GM21723 (cell line): ENCODE results near the gene LPCAT1.

Experiments used
- ATAC-seq: cut with Tn5 transposase; IDR thresholded peaks from one replicate; pipeline ENCODE4 v1.9.1; 2021; ENCODE audit warnings: mild to moderate bottlenecking, moderate library complexity; ENCODE audit not compliant: unreplicated experiment

Gene LPCAT1

DNA sequence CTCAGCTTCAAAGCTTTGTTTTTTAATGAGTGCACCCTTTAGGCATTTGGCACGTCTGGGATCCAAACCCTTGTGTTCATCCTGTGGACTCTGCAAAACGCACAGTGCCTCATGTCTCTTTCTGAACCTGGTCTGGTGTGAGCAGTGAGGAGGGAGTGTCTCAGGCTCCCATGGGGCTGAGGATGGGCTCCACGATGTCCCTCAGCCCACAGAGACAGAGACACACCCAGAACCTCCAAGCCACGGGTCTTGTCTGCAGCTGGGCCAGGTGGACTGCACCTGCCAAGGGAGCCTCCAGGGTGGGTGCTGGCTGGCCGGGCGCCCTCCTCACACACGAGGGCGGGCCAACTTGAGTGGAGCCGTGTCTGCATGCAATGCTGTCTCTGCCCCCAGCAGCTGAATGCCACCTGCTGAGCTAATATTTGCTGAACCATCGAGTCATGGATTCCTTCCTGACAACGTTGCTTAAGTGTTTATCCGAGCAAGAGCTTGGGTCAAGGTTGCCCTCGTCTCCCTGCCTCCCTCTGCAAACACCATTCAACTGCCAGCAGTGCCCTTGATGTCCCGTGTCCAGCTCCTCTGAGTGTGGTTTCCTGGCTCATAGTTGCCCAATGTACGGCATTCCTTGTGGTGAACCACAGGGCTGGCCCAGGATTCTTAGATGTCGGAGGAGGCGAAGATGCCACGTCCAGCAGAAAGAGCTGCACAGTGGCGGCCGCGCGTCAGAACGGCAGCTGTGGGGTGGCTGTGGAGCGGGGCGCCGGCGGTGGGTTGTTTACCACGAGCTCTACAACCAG, 31.4 kb upstream of the LPCAT1 start:
- ATAC-seq, result no peak

DNA sequence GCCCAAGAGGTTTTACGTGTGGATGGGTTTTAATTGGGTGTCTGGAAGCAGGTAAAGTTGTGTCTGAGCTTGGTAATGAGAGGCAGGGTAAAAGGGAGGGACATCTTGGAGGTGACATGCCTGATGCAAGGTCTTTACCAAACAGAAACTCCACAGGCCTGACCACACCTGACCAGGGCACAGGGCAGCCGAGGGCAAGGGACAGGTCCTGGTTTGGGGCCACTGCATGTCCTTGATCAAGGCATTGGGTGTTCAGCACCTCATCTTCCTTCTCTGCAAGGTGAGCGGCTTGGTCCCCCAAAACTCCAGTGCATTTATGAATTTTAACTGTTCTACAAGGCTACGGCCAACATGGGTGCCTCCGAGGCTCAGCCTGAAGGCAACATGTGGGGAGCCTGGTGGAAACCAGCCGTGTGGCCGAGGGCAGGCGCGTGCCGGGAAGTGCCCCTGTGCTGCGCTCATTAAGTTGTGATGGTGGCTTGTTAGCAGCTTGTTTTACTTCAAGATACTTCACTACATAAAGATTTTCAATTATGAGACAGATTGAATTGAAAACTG, 30.7 kb upstream of the LPCAT1 start:
- no peak for ATAC-seq

DNA sequence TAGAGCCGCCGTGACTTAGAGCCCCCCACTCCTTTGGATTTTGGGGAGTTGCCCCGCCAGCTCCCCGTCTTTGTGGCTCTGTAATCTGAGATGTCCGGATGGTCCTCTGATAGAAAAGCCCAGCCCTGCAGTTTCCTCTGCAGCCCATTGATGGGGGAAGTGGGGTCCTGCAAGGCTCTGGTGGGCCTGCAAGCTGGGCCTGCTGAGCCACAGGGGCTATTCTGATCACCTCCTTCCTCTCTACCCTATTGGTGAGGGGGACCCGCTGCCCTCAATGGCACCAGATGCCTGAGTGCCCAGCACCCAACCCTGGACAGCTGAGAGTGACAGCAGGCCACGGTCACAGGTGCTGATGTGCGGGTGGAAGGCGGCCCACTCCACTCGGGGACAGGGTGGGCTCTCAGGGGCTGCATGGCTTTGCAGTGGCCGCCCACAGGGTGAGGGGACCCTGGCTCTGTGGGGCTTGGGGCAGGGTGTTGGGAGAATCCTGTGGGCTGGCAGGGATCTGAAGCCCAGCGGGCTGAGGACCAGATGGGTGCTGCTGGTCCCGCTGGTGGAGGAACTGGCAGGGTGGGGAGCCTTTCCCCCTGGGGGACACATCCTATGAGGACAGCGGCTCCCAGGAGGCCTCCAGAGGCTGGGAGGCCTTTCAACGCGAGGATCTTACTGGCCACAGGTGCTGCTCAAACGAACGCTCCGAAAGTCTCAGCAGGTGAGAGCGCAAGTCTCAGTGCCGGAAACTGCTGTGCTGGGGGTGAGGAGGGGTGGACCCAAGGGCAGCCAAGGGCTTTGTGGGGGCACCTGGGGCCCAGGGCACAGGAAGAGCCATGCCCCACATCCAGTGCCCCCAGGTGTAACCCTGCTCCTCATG, 30.0 kb upstream of the LPCAT1 start:
- ATAC-seq, result no peak

DNA sequence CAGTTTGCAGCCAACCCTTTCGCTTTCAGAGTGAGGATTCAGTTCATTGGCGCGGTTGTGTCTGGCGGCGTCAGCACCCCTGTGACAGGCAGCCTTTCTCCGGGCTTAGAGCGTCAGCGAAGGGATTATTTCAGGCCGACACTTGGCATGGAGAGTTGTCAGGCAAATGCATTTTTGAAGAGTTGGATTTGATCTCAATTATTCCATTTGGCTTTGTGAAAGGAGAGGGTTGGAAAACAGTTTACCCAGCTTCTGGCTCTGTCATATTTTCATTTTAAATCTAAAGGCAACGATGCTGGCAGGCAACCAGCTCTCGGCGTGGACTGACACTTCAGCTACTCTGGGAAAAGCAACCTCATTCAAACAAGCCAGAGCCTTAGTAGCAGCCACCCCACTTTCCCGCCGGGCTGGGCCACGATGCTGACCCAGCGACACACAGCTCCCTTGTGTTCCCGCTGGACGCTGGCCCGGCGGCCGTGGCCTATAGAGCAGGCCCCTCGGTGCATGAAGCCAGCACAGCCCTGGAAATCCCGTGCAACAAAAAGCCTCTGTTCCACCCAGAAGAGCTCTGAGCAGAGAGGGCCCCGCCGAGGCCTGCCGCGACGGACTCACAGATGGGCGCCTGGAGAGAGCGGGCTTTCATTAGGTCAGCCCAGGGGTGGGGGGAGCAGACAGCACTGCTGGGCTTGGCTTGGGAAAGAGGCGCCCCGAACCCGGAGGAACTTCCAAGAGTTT, 28.9 kb upstream of the LPCAT1 start:
- ATAC-seq, result no peak

DNA sequence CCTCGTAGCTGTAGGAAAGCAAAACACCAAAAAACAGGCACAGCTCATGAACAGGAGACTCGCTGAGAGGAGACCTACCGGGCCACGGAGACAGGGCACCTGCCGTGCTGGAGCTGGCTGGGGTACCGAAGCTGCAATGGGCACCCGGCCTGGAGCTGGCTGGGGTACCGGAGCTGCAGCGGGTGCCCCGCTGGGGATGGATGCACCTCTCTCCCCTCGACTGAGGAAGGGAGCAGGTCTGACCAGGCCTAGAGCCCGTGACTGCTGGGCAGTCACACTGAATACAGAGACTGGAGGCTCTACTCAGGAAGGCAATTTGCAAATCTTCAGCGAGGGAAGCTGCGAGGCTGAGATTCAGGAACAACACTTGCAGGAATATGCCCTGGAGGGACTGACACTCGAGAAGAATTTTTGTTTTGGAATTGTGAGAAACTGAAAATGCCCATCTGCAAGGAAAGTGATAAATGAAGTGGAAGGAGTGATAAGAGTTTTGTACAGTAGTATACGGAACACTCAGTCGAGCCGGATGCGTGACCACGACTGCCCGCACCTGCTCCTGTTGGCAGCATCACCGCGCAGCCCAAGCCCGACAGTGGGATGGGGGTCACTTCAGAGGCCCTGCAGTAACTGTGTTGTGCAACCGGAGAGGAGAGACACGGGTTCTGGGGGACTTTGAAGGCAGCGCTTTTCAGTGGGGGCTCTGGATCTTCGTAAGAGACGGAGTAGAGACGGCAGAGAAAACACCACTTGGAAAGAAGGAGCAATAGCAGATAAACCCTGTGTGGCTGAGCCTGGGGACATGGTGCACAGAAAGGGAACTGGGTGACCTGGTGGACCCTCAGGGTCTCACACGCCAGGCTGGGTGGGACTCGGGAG, 27.9 kb upstream of the LPCAT1 start:
- no peak for ATAC-seq

DNA sequence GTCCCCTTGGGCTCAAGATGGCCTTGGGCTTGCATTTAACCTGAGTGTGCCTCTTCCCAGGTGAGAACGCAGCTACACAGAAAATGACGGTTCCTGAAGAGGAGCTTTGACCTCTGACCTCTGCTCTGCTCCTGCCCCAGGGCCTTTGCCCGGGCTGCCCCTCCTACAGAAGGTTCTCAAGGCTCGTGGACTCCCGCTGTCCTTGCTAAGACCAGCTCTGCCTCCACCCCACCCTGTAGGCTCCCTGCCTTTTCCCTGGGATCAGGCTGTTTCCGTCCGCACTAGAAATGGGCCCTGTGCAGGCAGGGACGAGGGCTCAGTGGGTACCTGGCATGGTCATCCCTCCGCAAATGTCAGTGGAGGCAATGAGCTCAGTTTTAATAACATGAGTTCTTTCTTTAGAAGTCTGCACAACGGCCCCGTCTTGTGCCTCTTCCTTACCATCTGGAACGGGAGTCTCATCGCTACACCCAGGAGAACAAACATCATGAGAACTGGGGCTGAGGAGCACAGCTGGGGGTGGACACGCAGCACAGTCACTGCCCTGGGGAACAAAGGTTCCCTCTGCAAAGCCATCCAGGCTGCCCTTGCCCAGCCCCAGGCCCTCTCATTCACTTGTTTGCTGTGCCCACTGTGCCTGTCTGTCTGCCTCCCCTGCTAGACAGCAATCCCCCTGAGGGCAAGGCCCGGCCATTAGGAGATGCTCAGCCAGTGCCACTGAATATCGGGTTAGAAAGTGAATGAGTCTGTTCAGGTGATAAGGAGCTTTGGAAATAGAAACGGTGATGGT, 26.7 kb upstream of the LPCAT1 start:
- no peak for ATAC-seq

DNA sequence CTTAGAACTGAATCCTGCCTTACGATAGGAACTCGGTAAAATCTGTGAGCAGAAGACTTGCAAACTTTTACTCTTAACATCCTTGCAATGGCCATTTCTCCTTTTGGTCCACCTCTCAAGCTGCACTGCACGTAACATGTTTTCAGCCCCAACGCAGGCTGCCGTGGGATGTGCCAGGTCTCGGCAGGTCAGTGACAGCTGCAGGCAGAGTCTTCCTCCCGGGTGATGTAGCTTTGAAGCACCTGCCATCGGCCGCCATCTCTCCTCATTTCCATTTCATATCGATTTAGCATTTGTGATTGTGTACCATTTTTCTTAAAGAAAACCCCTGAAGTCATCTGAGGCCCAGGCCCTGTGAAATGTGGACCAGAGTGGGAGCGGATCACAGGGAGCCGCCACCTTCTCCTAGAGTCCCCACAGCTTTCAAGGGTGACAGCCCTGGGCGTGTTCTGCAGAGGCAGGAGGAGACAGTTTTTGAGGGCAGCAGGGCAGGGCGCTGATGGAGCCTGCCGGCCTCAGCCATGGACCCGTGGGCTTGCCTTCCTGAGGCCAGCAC, 25.8 kb upstream of the LPCAT1 start:
- no peak for ATAC-seq

DNA sequence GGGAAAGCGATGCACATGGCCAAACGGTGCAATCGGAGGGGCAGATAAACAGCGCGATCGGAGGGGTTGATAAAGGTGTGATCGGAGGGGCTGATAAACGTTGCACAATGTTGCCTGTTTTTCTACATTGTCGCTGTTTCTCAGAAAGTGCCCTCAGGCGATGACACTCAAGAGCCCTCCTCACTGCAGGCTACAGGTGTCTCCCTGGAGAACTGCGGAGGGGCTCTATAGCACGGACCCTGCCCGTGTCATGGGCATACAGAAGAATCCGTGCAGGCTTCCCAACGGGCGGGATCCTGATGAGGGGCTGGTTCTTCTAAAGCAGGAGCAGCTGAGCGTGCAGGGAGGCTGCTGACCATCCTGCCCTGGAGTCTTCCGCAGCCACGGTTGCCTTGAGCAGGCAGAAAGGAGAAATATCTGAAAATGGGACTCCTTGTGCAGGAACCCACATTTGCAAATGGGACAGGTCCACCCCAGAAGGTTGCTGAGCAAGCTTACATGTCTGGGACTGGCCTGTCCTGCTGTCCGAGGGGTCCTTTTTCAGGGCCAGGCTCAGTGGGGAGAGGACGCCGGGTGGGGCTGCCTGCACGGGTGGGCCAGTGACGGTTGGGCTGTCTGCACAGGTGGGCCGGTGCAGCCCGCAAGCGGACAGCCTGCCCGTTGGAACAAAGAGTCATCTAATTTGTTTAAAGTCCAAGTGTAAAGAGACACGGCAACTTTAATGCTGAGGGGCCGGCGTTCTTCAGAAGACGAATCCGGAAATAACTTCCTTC, 25.1 kb upstream of the LPCAT1 start:
- no peak for ATAC-seq

DNA sequence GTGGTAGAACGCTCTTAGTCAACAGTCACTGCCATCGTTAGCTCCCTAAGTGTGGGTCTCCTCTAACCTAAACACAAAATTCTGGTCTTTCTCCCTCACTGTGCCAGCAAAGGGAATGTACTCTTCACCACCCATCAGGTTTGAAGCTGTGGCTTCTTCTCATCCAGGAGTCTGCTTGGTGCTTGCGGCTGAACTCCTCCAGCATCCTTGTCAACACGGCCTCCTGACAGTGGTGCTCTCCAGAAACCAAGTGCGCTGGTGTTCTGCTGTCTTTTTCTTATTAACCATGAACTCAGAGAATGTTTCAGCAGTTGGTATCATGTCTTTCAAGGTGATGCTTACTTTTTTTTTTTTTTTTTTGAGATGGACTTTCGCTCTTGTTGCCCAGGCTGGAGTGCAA, 23.9 kb upstream of the LPCAT1 start:
- ATAC-seq, result no peak

DNA sequence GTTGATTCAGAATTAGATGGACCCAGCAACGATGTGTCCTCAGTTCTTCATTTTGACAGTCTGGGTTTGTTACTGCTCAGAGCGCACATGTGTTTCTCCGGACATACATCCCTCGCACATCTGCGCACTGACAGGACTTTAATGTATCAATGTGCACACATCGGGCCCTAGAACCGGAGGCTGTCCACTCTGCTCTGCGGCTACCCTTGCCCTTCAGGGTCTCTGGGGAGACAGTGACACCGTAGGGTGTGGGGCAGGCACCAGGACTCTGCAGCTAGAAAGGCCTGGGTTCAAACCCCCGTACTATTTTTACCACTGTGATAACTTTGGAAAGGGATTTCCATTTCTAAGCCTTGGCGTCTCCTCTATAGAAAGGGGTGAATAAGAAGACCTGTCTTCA, 23.5 kb upstream of the LPCAT1 start:
- ATAC-seq, result no peak

DNA sequence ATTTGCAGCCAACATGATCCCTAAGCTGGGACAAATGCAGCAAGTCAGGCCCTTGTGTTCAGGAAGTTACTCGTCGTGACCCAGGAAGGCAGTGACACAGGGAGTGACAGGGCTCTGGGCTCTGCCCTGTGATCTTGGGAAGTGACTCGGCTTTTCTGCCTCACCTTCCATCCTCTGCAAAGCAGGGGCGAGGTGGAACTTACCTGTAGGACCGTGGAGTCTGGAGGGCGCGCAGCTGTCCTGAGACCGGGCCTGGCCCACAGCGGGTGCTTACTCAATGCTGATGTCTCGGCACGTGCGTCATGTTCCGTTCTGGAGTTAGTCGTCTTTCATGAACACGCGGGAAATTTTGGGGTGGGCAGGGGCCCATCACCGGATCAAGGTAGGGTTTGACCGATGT, 22.8 kb upstream of the LPCAT1 start:
- no peak for ATAC-seq

DNA sequence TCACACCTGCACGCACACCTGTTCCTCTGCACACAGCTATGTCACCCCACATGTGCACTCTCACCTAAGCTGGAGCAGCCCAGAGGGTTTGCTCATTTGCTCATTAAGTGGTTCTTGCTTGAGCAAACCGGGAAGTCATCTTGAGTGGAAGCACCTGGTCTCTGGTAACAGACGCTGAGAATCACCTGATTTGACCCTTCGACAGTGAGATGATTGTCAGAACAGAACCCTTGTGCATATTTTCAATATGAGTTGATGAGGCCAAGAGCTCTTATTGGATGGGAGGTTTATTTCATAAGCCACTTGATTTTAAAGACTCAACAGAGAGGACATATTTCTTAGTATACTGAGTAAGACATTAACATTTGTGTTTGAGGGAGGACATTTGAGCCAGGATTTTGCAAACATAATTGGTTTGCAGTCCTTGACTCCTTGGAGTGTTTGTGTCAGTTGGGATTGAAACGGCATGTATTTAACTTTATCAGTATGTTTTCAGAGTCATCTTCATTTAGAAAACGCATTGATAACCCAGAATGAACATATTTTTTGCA, 22.1 kb upstream of the LPCAT1 start:
- ATAC-seq, result no peak

DNA sequence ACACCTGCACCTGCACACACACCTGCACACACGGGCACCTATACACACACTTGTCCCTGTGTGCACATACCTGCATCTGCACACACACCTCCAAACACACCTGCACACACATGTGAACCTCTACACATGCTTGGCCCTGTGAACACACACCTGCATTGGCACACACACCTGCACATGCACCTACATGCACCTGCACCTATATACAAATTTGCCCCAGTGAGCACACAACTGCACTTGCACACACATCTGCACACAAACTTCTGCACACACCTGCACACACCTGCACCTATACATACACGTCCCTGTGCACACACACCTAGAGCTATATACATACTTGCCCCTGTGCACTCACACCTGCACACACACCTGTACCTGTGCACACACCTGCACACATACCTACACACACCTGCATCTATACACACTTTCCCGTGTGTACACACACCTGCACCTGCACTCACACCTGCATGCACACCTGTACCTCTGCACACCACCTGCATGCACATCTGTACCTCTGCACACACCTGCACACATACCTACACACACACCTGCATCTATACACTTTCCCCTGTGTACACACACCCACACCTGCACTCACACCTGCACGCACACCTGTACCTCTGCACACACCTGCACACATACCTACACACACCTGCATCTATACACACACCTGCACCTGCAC, 21.5 kb upstream of the LPCAT1 start:
- no peak for ATAC-seq

DNA sequence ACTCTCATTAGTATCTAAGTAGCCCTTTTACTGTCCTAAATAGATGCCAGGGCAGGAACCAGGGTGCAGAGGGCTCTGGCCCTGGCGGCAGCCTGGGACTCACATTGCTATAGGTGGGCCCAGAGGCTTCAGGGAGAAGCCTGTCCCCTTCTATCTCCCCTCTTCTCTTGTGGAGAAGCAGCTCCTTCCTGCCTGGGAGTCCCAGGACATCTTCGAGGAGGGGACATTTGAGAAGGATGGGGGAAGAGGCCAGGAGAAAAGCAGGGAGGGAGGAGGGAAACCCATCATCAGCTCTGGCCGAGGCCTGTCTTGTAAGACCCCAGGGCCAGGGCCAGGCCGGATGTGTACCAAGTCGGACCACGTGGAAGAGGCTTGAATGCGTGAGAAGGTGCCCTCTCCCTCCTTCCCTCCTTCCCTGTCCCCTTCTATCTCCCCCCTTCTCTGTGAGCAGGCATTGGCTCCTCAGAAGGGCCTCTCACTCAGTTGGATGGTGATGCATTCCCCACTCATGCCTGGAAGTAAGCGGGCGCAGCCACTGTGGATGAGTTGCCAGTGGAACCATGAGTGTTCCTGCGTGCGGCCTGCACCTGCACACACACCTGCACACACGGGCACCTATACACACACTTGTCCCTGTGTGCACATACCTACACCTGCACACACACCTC, 20.7 kb upstream of the LPCAT1 start:
- ATAC-seq, result no peak

DNA sequence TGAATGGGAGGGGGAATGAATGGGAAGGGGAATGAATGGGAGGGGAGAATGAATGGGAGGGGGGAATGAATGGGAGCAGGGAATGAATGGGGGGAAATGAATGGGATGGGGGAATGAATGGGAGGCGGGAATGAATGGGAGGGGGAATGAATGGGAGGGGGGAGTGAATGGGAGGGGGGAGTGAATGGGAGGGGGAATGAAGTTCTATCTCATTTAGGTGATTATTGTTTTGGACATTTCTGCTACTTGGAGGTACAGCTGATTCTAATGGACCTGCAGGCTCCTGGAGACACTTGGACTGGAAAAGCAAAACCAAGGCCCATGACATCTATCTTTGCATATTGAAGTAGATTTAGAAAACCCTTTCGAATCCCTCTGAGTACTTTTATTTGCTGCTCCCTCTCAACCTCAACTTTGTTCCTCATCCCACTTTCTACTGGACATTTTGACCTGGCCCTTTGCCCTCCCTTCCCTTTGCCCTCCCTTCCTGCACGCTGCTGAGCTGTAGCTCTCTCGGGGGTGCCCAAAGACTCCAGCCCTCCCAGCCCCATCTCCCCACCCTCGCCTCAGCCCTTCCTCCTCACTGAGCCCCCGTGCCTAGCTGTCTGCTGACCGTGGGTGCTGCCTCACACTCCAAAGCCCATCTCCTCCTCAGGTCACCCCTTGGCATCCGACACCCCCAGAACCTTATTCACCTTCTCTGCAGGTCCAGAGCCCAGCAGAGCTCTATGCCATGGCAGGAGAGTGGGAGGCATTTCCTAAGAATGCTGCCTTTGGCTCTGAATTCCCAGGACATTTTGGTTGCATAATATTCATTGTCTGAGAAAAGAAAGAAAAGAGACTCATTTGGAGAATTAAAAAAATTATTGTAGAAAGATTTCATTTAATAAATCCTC, 19.9 kb upstream of the LPCAT1 start:
- ATAC-seq, result no peak

DNA sequence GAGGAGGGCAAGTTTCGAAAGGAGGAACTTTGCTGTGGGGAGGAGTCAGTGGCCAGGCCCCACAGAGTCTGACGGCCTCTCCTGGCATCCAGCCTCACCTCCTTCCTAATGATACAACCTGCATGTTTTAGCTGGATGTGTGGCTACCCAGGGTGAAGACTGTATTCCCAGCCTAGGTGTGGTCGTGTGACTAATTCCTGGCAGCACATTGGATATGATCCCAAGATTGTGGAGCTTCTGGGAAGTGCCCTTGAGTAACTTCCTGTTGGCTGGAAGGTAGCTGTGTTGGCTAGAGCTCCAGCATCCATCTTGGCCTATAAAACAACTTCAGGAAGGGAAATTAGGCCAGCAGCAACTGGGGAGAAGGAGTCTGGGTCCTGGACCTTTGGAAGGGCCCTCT, 19.0 kb upstream of the LPCAT1 start:
- ATAC-seq, result no peak
